GM23338 (cell line): Measurements from ENCODE around the gene HAUS8. TPM values are rescaled to one million over a fixed set of nuclear protein-coding genes. Genes with fewer than 3 reads are reported as not detected.

ENCODE experiments used
- ATAC-seq: fragments of 200-7000 bp; cut with Tn5 transposase; 3 replicates; pipeline ENCODE4 v1.9.1; 2020
- DNase-seq: peaks from one replicate; pipeline ENCODE4 v3.0.0-alpha.2; 2015; ENCODE audit warnings: low spot score
- H2AFZ ChIP-seq: fragments of 200-600 bp; sonication (generic); 2 replicates; pipeline ENCODE4 v1.8.0; 2016; ENCODE audit warnings: antibody characterized with exemption, mild to moderate bottlenecking, moderate library complexity
- H3F3A ChIP-seq: fragments of 200-600 bp; sonication (generic); replicated peaks from 2 replicates; pipeline ENCODE4 v1.8.0; 2017; ENCODE audit warnings: antibody characterized with exemption, mixed run types, low read depth
- H3K27ac ChIP-seq: fragments of 200-600 bp; sonication (generic); 2 replicates; pipeline ENCODE4 v1.6.1; 2016; ENCODE audit warnings: low read depth
- H3K27me3 ChIP-seq: fragments of 200-600 bp; sonication (generic); 2 replicates; pipeline ENCODE4 v1.8.0; 2016; ENCODE audit warnings: mild to moderate bottlenecking, mixed run types, moderate library complexity; ENCODE audit not compliant: insufficient read depth
- H3K36me3 ChIP-seq: fragments of 200-600 bp; sonication (generic); 2 replicates; pipeline ENCODE4 v1.8.0; 2016; ENCODE audit warnings: mild to moderate bottlenecking; ENCODE audit not compliant: insufficient read depth
- H3K4me1 ChIP-seq: fragments of 200-600 bp; sonication (generic); 2 replicates; pipeline ENCODE4 v1.8.0; 2016; ENCODE audit warnings: mild to moderate bottlenecking, moderate library complexity; ENCODE audit not compliant: insufficient read depth
- H3K4me2 ChIP-seq: fragments of 200-600 bp; sonication (generic); 2 replicates; pipeline ENCODE4 v1.7.1; 2017; ENCODE audit warnings: mixed run types
- H3K4me3 ChIP-seq: fragments of 200-600 bp; sonication (generic); 2 replicates; pipeline ENCODE4 v1.6.1; 2016; ENCODE audit warnings: mixed run types
- H3K79me2 ChIP-seq: fragments of 200-600 bp; sonication (generic); replicated peaks from 2 replicates; pipeline ENCODE4 v1.8.0; 2017; ENCODE audit warnings: mild to moderate bottlenecking; ENCODE audit not compliant: insufficient read depth
- H3K9me2 ChIP-seq: fragments of 200-600 bp; sonication (generic); 2 replicates; pipeline ENCODE4 v1.8.0; 2017; ENCODE audit not compliant: insufficient read depth
- H4K20me1 ChIP-seq: fragments of 200-600 bp; sonication (generic); replicated peaks from 2 replicates; pipeline ENCODE4 v1.8.0; 2017; ENCODE audit warnings: mild to moderate bottlenecking; ENCODE audit not compliant: insufficient read depth
- H3K27ac Mint-ChIP-seq: 2 replicates; pipeline ENCODE4 v1.8.0; 2020; ENCODE audit warnings: inconsistent platforms, mild to moderate bottlenecking, moderate library complexity, mixed read lengths
- H3K27me3 Mint-ChIP-seq: 3 replicates; pipeline ENCODE4 v1.8.0; 2022; ENCODE audit warnings: low read depth, mild to moderate bottlenecking, moderate library complexity, mixed read lengths, inconsistent platforms; ENCODE audit not compliant: insufficient read depth, poor library complexity
- H3K36me3 Mint-ChIP-seq: 3 replicates; pipeline ENCODE4 v1.8.0; 2021; ENCODE audit warnings: low read depth, mild to moderate bottlenecking, inconsistent platforms, moderate library complexity, mixed read lengths
- H3K4me1 Mint-ChIP-seq: 3 replicates; pipeline ENCODE4 v1.8.0; 2020; ENCODE audit warnings: mild to moderate bottlenecking, inconsistent platforms, mixed read lengths
- H3K4me3 Mint-ChIP-seq: 3 replicates; pipeline ENCODE4 v1.8.0; 2021; ENCODE audit warnings: moderate library complexity, mild to moderate bottlenecking, inconsistent platforms, mixed read lengths
- H3K9me3 Mint-ChIP-seq: 3 replicates; pipeline ENCODE4 v1.8.0; 2020; ENCODE audit warnings: moderate library complexity, mild to moderate bottlenecking, inconsistent platforms, mixed read lengths
- CREB1 ChIP-seq: fragments of 250-450 bp; sonication (Bioruptor Pico); IDR thresholded peaks from 2 replicates; pipeline ENCODE4 v1.5.0; 2020; ENCODE audit warnings: low read depth, mild to moderate bottlenecking, moderate library complexity
- EZH2phosphoT487 ChIP-seq: fragments of 200-600 bp; sonication (generic); IDR thresholded peaks from one replicate; pipeline ENCODE4 v1.8.1; 2018; ENCODE audit warnings: antibody characterized with exemption; ENCODE audit not compliant: unreplicated experiment
- POLR2AphosphoS5 ChIP-seq: IDR thresholded peaks from 2 replicates; pipeline ENCODE4 v1.6.1; 2016; ENCODE audit warnings: antibody characterized with exemption, low read depth
- STAT1 ChIP-seq: IDR thresholded peaks from one replicate; pipeline ENCODE4 v1.6.1; 2016; ENCODE audit warnings: antibody characterized with exemption; ENCODE audit not compliant: unreplicated experiment
- ZNF114 ChIP-seq: fragments of 250-450 bp; sonication (Bioruptor Pico); IDR thresholded peaks from 2 replicates; pipeline ENCODE4 v1.5.0; 2020; ENCODE audit warnings: mild to moderate bottlenecking, moderate library complexity
- polyA plus RNA-seq: library from polyadenylated mRNA; unstranded; fragments of >200 nt; fragmentation: Nextera tagmentation; extraction: Ambion mirVana; gene quantifications from 2 replicates; pipeline ENCODE4 v1.2.1, GENCODE V29; 2016
- total RNA-seq: library from RNA; depleted of rRNA; stranded (reverse); fragments of >200 nt; shearing (Covaris generic); gene quantifications from 2 replicates; pipeline ENCODE4 v1.2.3, GENCODE V29; 2014
- TF ChIP-seq, protein P1 (sequence below): IDR thresholded peaks from one replicate; pipeline ENCODE4 v1.6.1; 2018; ENCODE audit warnings: antibody characterized with exemption; ENCODE audit not compliant: unreplicated experiment
- TF ChIP-seq, protein P2 (sequence below): fragments of 250-450 bp; sonication (Bioruptor Pico); IDR thresholded peaks from 2 replicates; pipeline ENCODE4 v1.5.0; 2020; ENCODE audit warnings: mild to moderate bottlenecking, moderate library complexity
- TF ChIP-seq, protein P3 (sequence below), 2 experiments: fragments of 200-600 bp in 1 of 2; sonication (generic) in 1 of 2; conservative IDR thresholded peaks; 2 replicates each; pipeline versions ENCODE4 v1.5.1 to v1.6.1; 2016 to 2017; ENCODE audit warnings: antibody characterized with exemption in 2 of 2, low read depth in 2 of 2, mild to moderate bottlenecking in 2 of 2, moderate library complexity in 1 of 2

Gene HAUS8
- total and polyA plus RNA-seq, 2 experiments from 2014 or later: 11.1 to 33.3 TPM

DNA sequence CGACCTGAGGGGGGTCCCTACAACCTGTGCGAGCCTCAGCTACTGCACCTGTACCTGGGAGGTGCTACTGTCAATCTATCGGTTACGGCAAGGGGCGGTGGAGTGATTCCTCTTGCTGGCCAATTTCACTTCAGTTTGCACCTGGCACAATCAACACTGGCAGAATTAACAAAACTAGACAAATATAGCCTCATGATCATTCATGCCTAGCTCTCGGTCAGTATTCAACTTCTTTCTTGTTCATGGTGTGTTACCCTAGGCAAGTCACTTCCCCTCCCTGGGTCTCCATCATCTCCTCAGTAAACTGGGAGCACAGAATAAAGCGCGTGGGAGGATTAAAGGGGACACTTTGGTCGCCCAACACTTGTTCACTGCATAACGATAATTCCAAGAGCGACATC is 618 bp downstream of the HAUS8 start (continued):
- TF ChIP-seq, protein P1, sequence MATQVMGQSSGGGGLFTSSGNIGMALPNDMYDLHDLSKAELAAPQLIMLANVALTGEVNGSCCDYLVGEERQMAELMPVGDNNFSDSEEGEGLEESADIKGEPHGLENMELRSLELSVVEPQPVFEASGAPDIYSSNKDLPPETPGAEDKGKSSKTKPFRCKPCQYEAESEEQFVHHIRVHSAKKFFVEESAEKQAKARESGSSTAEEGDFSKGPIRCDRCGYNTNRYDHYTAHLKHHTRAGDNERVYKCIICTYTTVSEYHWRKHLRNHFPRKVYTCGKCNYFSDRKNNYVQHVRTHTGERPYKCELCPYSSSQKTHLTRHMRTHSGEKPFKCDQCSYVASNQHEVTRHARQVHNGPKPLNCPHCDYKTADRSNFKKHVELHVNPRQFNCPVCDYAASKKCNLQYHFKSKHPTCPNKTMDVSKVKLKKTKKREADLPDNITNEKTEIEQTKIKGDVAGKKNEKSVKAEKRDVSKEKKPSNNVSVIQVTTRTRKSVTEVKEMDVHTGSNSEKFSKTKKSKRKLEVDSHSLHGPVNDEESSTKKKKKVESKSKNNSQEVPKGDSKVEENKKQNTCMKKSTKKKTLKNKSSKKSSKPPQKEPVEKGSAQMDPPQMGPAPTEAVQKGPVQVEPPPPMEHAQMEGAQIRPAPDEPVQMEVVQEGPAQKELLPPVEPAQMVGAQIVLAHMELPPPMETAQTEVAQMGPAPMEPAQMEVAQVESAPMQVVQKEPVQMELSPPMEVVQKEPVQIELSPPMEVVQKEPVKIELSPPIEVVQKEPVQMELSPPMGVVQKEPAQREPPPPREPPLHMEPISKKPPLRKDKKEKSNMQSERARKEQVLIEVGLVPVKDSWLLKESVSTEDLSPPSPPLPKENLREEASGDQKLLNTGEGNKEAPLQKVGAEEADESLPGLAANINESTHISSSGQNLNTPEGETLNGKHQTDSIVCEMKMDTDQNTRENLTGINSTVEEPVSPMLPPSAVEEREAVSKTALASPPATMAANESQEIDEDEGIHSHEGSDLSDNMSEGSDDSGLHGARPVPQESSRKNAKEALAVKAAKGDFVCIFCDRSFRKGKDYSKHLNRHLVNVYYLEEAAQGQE: no peak
- TF ChIP-seq EZH2phosphoT487 (no peak), CREB1 (CRISPR knock-in tag) (no peak), POLR2AphosphoS5 (no peak)

DNA sequence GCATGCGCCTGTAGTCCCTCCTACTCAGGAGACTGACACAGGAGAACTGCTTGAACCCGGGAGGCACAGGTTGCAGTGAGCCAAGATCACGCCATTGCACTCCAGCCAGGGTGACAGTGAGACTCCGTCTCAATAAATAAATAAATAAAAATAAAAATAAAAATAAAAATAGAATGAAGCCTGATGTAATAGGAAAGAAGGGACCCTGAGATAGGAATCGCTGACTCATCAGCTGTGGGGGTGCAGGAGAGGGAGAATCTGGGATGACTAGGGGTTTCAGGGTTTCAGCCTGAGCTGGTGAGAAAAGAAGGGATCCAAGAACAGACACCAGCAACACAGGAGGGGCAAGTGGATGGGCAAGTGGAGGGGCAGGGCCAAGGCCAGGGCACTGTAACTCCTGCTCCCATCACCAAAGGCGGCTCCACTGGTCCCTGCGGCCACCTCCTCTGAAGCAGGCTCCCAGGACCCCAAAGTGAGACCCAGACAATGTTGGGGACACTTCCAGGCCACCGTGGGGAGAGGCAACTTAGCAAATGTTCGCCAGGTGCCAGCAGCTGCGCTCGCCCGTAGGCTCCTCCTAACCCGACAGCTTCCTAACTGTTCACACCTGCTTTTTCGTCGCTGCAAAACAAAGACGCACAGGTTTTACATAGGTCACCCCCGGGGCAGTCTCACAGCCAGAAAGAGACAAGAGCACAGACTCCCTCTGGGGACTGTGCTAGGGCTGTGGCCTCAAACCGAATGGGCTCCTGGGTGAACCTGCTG is 1.2 kb downstream of the HAUS8 start:
- Histone ChIP-seq H4K20me1 (peaks cover 40% of the 10 kb centered on the region), H3K79me2 (peaks cover 56% of the 10 kb centered on the region), H2AFZ (no peak overlapping the region), H3K27me3 (no peaks in the 10 kb centered on the region), H3K36me3 (0 out of 2 replicates have a peak, but pooled peaks cover 4% of the 10 kb centered on the region), H3K9me2 (no peaks in the 10 kb centered on the region), H3K4me2 (peak overlapping the region; percentile 99), H3K27ac (peak overlapping the region; percentile 87; the same call in 1 of the 2 replicates), H3F3A (no peaks in the 10 kb centered on the region; the same call in 1 of the 2 replicates), H3K4me1 (peaks cover 15% of the 10 kb centered on the region; the same call in 1 of the 2 replicates), H3K4me3 (peak overlapping the region; percentile 89)
- ATAC-seq (peak; percentile 34), DNase-seq (peak; percentile 62)
- peaks cover 35% of the 10 kb centered on the region for H3K36me3 Mint-ChIP-seq
- H3K4me1 Mint-ChIP-seq: peaks cover 55% of the 10 kb centered on the region
- H3K27me3 Mint-ChIP-seq: peaks cover 21% of the 10 kb centered on the region
- peak overlapping the region; percentile 94 for H3K4me3 Mint-ChIP-seq
- H3K27ac Mint-ChIP-seq: peak overlapping the region; percentile 99
- no peaks in the 10 kb centered on the region for H3K9me3 Mint-ChIP-seq
- TF ChIP-seq ZNF114 (CRISPR knock-in tag): no peak
- no peak for TF ChIP-seq CREB1 (CRISPR knock-in tag)
- TF ChIP-seq, protein P2, sequence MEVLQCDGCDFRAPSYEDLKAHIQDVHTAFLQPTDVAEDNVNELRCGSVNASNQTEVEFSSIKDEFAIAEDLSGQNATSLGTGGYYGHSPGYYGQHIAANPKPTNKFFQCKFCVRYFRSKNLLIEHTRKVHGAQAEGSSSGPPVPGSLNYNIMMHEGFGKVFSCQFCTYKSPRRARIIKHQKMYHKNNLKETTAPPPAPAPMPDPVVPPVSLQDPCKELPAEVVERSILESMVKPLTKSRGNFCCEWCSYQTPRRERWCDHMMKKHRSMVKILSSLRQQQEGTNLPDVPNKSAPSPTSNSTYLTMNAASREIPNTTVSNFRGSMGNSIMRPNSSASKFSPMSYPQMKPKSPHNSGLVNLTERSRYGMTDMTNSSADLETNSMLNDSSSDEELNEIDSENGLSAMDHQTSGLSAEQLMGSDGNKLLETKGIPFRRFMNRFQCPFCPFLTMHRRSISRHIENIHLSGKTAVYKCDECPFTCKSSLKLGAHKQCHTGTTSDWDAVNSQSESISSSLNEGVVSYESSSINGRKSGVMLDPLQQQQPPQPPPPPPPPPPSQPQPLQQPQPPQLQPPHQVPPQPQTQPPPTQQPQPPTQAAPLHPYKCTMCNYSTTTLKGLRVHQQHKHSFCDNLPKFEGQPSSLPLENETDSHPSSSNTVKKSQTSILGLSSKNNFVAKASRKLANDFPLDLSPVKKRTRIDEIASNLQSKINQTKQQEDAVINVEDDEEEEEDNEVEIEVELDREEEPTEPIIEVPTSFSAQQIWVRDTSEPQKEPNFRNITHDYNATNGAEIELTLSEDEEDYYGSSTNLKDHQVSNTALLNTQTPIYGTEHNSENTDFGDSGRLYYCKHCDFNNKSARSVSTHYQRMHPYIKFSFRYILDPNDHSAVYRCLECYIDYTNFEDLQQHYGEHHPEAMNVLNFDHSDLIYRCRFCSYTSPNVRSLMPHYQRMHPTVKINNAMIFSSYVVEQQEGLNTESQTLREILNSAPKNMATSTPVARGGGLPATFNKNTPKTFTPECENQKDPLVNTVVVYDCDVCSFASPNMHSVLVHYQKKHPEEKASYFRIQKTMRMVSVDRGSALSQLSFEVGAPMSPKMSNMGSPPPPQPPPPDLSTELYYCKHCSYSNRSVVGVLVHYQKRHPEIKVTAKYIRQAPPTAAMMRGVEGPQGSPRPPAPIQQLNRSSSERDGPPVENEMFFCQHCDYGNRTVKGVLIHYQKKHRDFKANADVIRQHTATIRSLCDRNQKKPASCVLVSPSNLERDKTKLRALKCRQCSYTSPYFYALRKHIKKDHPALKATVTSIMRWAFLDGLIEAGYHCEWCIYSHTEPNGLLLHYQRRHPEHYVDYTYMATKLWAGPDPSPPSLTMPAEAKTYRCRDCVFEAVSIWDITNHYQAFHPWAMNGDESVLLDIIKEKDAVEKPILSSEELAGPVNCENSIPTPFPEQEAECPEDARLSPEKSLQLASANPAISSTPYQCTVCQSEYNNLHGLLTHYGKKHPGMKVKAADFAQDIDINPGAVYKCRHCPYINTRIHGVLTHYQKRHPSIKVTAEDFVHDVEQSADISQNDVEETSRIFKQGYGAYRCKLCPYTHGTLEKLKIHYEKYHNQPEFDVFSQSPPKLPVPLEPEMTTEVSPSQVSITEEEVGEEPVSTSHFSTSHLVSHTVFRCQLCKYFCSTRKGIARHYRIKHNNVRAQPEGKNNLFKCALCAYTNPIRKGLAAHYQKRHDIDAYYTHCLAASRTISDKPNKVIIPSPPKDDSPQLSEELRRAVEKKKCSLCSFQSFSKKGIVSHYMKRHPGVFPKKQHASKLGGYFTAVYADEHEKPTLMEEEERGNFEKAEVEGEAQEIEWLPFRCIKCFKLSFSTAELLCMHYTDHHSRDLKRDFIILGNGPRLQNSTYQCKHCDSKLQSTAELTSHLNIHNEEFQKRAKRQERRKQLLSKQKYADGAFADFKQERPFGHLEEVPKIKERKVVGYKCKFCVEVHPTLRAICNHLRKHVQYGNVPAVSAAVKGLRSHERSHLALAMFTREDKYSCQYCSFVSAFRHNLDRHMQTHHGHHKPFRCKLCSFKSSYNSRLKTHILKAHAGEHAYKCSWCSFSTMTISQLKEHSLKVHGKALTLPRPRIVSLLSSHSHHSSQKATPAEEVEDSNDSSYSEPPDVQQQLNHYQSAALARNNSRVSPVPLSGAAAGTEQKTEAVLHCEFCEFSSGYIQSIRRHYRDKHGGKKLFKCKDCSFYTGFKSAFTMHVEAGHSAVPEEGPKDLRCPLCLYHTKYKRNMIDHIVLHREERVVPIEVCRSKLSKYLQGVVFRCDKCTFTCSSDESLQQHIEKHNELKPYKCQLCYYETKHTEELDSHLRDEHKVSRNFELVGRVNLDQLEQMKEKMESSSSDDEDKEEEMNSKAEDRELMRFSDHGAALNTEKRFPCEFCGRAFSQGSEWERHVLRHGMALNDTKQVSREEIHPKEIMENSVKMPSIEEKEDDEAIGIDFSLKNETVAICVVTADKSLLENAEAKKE (CRISPR knock-in tag): no peak
- TF ChIP-seq, protein P1: no peak
- TF ChIP-seq, protein P3, sequence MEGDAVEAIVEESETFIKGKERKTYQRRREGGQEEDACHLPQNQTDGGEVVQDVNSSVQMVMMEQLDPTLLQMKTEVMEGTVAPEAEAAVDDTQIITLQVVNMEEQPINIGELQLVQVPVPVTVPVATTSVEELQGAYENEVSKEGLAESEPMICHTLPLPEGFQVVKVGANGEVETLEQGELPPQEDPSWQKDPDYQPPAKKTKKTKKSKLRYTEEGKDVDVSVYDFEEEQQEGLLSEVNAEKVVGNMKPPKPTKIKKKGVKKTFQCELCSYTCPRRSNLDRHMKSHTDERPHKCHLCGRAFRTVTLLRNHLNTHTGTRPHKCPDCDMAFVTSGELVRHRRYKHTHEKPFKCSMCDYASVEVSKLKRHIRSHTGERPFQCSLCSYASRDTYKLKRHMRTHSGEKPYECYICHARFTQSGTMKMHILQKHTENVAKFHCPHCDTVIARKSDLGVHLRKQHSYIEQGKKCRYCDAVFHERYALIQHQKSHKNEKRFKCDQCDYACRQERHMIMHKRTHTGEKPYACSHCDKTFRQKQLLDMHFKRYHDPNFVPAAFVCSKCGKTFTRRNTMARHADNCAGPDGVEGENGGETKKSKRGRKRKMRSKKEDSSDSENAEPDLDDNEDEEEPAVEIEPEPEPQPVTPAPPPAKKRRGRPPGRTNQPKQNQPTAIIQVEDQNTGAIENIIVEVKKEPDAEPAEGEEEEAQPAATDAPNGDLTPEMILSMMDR (conservative IDR thresholded peaks at IDR 0.05; ENCODE audit: low read depth in 2 of 2): no peak
- no peak for TF ChIP-seq STAT1
